Activated T-cell treated with anti-CD3 and anti-CD28 coated beads for 24 hours (primary cell): ENCODE data around the gene KLHL6.
"Not testable (repeated sequence)": the region's sequence is repeated elsewhere in the genome, so short reads cannot be mapped to it uniquely, and the experiment has no call there.

ENCODE experiments used
- DNase-seq: peaks from one replicate; pipeline ENCODE4 v3.0.0-alpha.2; 2020; ENCODE audit warnings: low read depth

KLHL6 gene

GRCh38 chr3:183444748-183445147 is 110.8 kb downstream of the KLHL6 start:
- no peak for DNase-seq

- DNase-seq = no peak
These were observed 111.8 kb downstream of the KLHL6 start for GRCh38 chr3:183443395-183444385.

GRCh38 chr3:183442994-183443393 is 112.5 kb downstream of the KLHL6 start:
- no peak for DNase-seq

- not testable (repeated sequence) for DNase-seq
These were observed 115.0 kb downstream of the KLHL6 start for GRCh38 chr3:183440521-183440920.

- no peak for DNase-seq
These were observed 116.0 kb downstream of the KLHL6 start for GRCh38 chr3:183439515-183439914.

- DNase-seq = no peak
These were observed 116.8 kb downstream of the KLHL6 start for GRCh38 chr3:183438735-183439134.

GRCh38 chr3:183437666-183438564 is 117.6 kb downstream of the KLHL6 start:
- no peak for DNase-seq
